GM21723 (cell line): ENCODE measurements around the gene SLC25A45.
A peak's percentile ranks its signal among the peaks of the same experiment; 100 is the strongest.

Experiments used
- ATAC-seq: cut with Tn5 transposase; IDR thresholded peaks from one replicate; pipeline ENCODE4 v1.9.1; 2021; ENCODE audit warnings: mild to moderate bottlenecking, moderate library complexity; ENCODE audit not compliant: unreplicated experiment

SLC25A45 gene

GRCh38 chr11:65382033-65382803, at the start of gene SLC25A45:
Gene SLC25A45 (minus strand): TSS chr11:65382646. CDS start chr11:65381951, 695 bp downstream.
- ATAC-seq, result peak; percentile 59

GRCh38 chr11:65431451-65432099, 49.1 kb upstream of the SLC25A45 start:
- ATAC-seq, result no peak

- ATAC-seq, result no peak
Observed at GRCh38 chr11:65430406-65431217, 48.2 kb upstream of the SLC25A45 start.

- no peak for ATAC-seq
Observed at GRCh38 chr11:65429724-65430405, 47.4 kb upstream of the SLC25A45 start.

- no peak for ATAC-seq
Observed at GRCh38 chr11:65429068-65429681, 46.7 kb upstream of the SLC25A45 start.

- no peak for ATAC-seq
Observed at GRCh38 chr11:65428578-65429067, 46.2 kb upstream of the SLC25A45 start.

- ATAC-seq, result no peak
Observed at GRCh38 chr11:65427691-65428577, 45.5 kb upstream of the SLC25A45 start.

- no peak for ATAC-seq
Observed at GRCh38 chr11:65426839-65427690, 44.6 kb upstream of the SLC25A45 start.

GRCh38 chr11:65425971-65426838, 43.8 kb upstream of the SLC25A45 start:
- ATAC-seq, result peak; percentile 18

GRCh38 chr11:65425105-65425970, 42.9 kb upstream of the SLC25A45 start:
- no peak for ATAC-seq

- ATAC-seq, result no peak
Observed at GRCh38 chr11:65424205-65425104, 42.0 kb upstream of the SLC25A45 start.

GRCh38 chr11:65423516-65424204, 41.2 kb upstream of the SLC25A45 start:
- no peak for ATAC-seq

- no peak for ATAC-seq
Observed at GRCh38 chr11:65422633-65423515, 40.4 kb upstream of the SLC25A45 start, which contains the start of gene NEAT1. Gene NEAT1 (plus strand): TSS chr11:65422798.
